ENCODE data around the gene LAP3. TPM values are rescaled to one million over a fixed set of nuclear protein-coding genes. Genes with fewer than 3 reads are reported as not detected.

Gene LAP3
- total RNA-seq, 2 donors from 2014 or later: 59.3 to 63.8 TPM

DNA sequence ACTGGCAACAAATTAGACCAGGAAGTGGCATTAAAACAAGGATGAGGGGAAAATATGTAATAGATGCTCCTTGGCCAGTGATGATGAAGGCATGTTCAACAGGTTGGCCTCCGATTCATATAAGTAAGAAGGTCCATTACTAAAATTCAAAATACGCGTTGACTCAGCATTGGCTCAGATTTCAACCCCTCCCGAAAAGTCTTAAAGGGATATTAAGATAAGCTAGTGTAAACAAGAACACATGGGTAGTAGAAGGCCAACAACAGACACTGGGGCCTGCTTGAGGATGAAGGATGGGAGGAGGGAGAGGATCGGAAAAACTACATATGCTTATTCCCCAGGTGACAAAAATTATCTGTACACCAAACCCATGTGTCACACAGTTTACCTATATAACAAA, 19.1 kb upstream of the LAP3 start:
- Histone ChIP-seq H3K27ac (no peak overlapping the region), H3K4me1 (no peaks in the 10 kb centered on the region), H3K9ac (ENCODE audit: low read depth in 2 of 2, low read length in 2 of 2) (no peak overlapping the region), H3K36me3 (no peaks in the 10 kb centered on the region), H3K9me3 (no peaks in the 10 kb centered on the region), H3K27me3 (no peaks in the 10 kb centered on the region), H3K4me3 (no peak overlapping the region)
- TF ChIP-seq, protein P1, sequence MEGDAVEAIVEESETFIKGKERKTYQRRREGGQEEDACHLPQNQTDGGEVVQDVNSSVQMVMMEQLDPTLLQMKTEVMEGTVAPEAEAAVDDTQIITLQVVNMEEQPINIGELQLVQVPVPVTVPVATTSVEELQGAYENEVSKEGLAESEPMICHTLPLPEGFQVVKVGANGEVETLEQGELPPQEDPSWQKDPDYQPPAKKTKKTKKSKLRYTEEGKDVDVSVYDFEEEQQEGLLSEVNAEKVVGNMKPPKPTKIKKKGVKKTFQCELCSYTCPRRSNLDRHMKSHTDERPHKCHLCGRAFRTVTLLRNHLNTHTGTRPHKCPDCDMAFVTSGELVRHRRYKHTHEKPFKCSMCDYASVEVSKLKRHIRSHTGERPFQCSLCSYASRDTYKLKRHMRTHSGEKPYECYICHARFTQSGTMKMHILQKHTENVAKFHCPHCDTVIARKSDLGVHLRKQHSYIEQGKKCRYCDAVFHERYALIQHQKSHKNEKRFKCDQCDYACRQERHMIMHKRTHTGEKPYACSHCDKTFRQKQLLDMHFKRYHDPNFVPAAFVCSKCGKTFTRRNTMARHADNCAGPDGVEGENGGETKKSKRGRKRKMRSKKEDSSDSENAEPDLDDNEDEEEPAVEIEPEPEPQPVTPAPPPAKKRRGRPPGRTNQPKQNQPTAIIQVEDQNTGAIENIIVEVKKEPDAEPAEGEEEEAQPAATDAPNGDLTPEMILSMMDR (IDR thresholded peaks at IDR 0.05): no peak
- DNase-seq: no peak
- intact Hi-C loops (cut with DNase I): loop anchor here (10.0 kb wide), 1 partner anchor 247 kb away; no protein-coding TSS in a partner anchor

DNA sequence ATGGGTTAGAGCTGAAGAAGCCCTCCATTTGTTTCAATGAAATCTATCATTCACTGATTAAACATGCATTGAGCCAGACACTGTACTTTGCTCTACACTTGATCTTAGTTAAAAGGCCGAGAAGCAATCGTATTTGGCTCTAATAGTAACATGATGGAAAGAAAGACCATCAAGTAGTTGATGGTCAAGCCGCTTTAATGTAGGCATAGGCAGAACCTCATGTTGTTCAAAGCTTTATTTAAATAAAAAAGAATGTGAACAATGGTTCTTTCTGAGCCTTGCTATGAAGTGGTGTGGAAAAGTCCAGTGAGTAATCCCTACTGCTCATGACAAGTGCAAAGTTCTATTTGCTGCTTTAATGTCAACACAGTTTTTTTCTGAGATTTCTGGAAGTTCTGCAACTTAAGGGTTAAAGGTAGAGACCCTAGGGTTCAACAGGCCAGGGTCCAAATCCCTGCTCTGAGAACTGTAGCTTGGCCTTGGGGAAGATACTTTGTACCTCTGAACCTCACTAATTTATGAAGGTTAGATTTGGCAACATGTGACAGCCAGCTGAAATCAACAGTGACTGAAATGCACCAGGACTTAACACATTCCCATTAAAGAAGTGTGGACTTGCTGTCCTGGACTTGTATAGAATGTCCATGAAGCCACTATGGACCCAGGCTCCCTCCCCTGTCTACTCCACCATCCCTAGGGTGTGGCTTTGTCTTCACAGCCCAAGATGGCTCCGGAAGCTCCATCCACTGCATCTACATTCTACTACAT, 17.9 kb upstream of the LAP3 start:
- H3K4me3 ChIP-seq: no peak overlapping the region
- H3K27ac ChIP-seq: no peak overlapping the region
- TF ChIP-seq, protein P1 (IDR thresholded peaks at IDR 0.05): no peak
- no peaks in the 10 kb centered on the region for H3K9me3 ChIP-seq
- H3K9ac ChIP-seq (ENCODE audit: low read depth in 2 of 2, low read length in 2 of 2): no peak overlapping the region
- no peaks in the 10 kb centered on the region for H3K36me3 ChIP-seq
- H3K27me3 ChIP-seq: no peaks in the 10 kb centered on the region
- H3K4me1 ChIP-seq: no peaks in the 10 kb centered on the region
- DNase-seq: no peak
- intact Hi-C loops (cut with DNase I): loop anchor here (10.0 kb wide), 1 partner anchor 246 kb away; no protein-coding TSS in a partner anchor

DNA sequence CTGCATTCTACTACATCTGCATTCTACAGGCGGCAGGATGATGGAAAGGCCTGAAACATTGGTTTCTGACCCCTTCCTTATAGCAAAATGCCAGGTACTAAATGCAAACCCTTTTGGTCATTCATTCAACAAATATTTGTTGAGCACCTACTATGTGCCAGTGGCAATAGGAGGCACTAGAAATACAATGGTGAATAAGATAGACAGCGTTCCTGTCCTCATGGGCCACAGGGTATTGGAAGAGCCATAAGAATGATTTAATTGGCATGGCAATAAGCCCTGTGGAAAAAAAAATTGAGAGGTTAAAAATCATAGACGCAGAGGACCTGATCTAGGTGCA, 17.3 kb upstream of the LAP3 start:
- Histone ChIP-seq H3K27me3 (no peaks in the 10 kb centered on the region), H3K4me3 (no peak overlapping the region), H3K36me3 (no peaks in the 10 kb centered on the region), H3K9me3 (no peaks in the 10 kb centered on the region), H3K27ac (no peak overlapping the region), H3K4me1 (no peaks in the 10 kb centered on the region), H3K9ac (ENCODE audit: low read depth in 2 of 2, low read length in 2 of 2) (no peak overlapping the region)
- no peak for DNase-seq
- TF ChIP-seq, protein P1 (IDR thresholded peaks at IDR 0.05): no peak
- intact Hi-C loops (cut with DNase I): loop anchor here (10.0 kb wide), 1 partner anchor 245 kb away; no protein-coding TSS in a partner anchor

DNA sequence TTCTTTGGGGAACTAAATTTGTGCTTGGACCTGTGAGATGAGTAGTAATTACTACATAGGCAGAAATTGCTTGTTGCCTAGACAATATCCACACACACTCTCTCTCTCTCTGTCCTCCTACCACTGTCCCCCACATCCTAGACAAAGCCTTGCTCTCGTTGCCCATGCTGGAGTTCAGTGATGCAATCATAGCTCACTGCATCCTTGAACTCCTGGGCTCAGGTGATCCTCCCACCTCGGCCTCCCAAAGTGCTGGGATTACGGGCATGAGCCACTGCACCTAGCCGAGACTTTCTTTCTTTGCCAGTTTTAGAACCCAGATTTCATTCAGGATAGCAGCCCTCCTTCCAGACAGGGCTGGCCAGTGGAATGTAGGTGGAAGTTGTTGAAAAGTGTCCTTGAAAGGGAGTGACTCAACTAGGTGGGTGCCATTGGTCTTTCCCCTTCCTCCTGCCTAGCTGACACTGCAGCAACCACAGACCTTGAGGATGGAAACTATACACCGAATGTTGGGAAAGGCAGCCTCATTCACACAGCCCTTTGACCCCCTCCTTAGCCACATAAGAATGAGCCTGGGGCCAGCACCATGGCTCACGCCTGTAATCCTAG, 16.8 kb upstream of the LAP3 start:
- Histone ChIP-seq H3K9me3 (no peaks in the 10 kb centered on the region), H3K9ac (ENCODE audit: low read depth in 2 of 2, low read length in 2 of 2) (no peak overlapping the region), H3K4me3 (no peak overlapping the region), H3K27me3 (no peaks in the 10 kb centered on the region), H3K4me1 (no peaks in the 10 kb centered on the region), H3K27ac (no peak overlapping the region), H3K36me3 (no peaks in the 10 kb centered on the region)
- intact Hi-C loops (cut with DNase I): no loop called here
- TF ChIP-seq, protein P1 (IDR thresholded peaks at IDR 0.05): no peak
- no peak for DNase-seq

DNA sequence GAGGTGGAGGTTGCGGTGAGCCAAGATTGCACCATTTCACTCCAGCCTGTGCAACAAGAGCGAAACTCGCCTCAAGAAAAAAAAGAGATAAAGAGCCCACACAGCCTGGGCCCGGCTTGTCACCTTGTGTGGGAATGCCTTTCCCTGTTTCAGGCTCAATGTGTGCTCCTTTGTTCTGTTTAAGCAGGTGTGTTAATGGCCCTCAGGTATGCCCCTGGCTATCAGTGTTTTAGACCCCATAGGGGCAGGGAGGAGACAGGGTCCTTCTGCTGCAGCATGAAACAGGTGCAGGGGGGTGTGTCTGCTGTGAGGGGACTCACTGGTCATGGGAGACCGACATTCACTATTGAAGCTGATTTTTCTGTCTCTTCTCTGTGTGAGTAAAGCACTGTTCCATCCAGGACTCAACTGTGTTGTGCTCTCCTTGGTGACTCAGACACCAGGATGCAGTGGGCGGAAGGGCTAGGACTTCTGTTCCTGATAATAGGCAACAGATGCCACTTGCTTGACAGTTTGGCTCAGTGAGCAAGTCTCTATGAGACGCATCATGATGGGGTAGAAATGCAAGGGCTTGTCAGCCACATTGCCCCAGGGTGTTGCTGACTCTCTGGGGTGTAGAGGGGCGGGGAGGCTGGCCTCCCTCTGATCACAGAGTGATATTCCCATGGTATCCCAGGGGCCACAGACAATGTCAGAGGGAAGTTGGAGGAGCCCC, 15.6 kb upstream of the LAP3 start:
- DNase-seq: no peak
- Histone ChIP-seq H3K4me1 (no peaks in the 10 kb centered on the region), H3K9me3 (no peaks in the 10 kb centered on the region), H3K9ac (ENCODE audit: low read depth in 2 of 2, low read length in 2 of 2) (no peak overlapping the region), H3K27me3 (no peaks in the 10 kb centered on the region), H3K27ac (no peak overlapping the region), H3K36me3 (no peaks in the 10 kb centered on the region), H3K4me3 (no peak overlapping the region)
- intact Hi-C loops (cut with DNase I): no loop called here
- TF ChIP-seq, protein P1 (IDR thresholded peaks at IDR 0.05): no peak
